HG03439 (cell line): ENCODE measurements around the gene SIK3.
"Not testable (repeated sequence)": the region's sequence is repeated elsewhere in the genome, so short reads cannot be mapped to it uniquely, and the experiment has no call there.

Experiments used
- ATAC-seq: cut with Tn5 transposase; IDR thresholded peaks from one replicate; pipeline ENCODE4 v1.9.1; 2021; ENCODE audit warnings: mild to moderate bottlenecking, moderate library complexity; ENCODE audit not compliant: unreplicated experiment

Gene SIK3

DNA sequence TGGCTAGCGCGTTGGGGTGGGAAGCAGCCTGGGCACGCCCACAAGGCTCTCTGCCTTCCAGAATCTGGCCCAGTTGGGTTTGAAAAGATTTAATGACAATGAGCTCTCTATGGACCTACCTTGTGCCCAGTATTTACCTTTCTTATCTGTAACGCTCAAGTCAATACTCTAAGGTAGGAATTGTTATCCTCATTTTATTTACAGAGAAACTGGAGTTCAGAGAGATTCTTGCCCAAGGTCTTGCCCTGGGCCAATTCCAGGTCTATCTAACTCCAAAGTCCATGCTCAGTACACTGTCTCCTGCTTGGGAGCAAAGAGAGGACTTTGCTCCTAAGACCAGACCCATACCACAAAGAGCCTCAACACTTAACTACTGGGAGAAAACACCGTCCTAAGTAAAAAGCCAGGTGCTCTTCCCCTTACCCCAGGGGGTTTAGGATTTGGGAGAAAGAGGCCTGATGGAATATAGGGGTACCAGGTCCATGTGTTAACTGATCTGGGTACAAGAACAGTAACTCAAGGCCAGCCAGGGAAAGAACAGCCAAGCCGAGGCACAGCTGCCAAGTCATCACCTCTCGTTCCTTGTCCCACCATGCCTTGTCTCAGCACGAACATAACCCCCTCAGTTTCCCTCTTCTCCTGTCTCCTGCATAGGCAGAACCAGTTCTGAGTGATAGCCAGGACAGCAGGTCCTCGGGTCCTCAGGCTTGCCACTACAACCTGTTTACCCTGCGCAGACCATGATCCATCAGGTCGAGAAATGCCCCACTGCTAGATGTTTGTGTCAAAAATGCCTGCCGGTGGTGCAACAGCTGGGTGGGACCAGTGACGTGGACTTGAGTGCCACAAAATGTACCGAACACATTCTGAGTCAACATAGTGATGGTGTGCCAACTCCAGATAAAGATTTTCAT is 289.7 kb downstream of the SIK3 start:
- no peak for ATAC-seq

DNA sequence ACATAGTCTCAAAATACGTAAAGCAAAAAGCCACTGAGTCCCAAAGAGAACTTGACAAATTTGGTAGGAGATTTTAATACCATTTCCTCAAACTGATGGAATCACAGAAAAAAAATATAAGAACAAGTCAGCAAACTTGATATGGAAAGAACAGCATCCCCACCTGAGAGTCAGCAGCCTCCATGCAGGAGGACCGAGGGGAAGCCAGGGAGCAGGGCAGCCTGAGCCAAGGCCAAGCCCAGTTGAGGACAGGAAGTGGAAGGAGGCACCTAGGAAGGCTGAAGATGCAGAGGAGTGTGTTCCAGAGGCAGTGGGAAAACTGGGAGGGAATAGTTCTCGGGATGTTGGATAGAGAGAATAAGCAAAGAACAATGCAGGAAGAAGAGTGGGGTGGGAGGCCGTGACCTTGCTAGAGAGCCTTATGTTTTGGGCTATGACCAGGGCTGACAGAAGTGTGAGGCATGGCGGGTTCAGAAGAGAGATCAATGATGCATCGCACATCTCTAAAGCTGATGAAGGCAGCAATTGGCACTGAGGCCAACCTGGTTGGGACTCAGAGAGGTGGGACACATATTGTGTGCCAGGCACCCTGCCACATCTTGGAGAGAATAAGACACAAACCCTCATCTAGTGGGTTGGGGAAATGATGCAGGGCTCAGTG is 290.5 kb downstream of the SIK3 start:
- no peak for ATAC-seq

DNA sequence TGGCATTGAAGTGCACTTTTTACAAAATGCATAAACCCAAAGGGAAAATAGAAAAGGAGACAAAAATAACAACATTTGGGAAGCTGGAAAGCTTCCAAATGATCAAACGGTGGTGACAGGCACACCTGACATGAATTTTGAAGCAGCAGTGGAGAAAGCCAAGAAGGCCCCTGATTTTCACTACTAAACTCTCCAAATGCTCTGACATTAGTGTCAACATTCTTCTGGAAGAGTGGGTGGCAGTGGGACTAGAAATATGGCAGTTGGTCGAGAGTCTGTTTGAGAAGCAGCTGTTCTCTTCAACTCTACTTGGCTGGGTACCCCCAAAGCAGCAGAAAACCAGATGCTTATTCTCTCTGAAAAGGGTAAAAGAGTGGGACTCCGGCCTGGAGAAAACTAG is 294.2 kb downstream of the SIK3 start:
- ATAC-seq, result no peak

DNA sequence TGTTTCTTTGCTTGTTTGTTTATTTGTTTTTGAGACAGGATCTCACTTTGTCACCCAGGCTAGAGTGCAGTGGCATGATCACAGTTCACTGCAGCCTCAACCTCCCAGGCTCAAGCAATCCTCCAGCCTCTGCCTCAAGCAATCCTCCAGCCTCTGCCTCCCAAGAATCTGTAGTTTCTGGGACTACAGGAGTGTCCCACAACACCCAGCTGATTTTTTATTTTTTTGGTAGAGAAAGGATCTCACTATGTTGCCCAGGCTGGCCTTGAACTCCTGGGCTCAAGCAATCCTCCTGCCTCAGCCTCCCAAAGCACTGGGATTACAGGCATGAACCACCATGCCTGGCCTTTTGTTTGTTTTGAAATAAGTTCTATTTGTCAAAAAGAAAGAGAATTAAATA is 296.6 kb downstream of the SIK3 start:
- ATAC-seq, result not testable (repeated sequence)

DNA sequence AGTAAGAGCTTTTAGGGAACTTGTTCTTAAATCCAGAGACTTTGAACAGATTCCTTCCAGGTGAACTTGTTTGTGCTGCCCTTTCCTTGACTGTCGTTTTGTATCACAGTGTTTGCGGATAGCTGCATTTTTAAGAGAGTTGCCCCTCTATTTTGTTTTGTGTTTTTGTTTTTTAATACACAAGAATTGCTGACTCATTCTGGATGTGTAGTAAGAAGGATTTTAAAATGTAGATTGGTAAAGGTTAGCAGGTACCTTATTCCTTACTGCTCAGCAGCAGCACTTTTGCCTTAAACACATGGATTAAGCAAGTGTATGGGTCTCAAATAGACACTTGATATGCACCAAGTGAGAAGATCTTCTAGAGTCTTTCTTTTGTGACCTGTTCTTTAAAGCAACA is 297.6 kb downstream of the SIK3 start:
- ATAC-seq, result no peak

DNA sequence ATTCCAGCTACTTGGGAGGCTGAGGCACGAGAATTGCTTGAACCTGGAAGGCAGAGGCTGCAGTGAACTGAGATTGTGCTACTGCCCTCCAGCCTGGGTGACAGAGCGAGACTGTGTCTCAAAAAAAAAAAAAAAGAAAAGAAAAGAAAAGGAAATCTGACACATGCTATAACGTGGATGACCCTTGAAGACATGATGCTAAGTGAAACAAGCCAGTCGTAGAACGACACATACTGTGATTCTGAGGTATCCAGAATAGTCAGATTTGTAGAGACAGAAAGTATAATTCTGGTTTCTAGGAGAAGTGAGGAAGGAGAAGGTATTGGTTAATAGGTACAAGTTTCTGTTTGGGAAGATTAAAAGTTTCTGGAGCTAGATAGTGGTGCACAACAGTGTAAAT is 299.9 kb downstream of the SIK3 start:
- no peak for ATAC-seq

DNA sequence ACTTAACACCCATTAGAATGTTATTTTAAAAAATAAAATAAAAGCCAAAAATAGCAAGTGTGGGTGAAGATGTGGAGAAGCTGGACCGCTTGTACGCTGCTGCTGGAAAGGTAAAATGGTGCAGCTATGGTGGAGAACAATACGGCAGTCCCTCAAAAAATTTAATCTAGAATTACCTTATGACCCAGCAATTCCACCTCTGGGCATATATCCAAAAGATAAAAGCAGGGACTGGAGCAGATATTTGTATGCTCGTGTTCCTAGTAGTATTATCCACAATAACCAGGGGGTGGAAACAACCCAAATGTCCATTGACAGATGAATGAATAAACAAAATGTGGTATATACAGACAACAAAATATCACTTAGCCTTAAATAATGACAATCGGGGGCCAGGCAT is 300.4 kb downstream of the SIK3 start:
- no peak for ATAC-seq

DNA sequence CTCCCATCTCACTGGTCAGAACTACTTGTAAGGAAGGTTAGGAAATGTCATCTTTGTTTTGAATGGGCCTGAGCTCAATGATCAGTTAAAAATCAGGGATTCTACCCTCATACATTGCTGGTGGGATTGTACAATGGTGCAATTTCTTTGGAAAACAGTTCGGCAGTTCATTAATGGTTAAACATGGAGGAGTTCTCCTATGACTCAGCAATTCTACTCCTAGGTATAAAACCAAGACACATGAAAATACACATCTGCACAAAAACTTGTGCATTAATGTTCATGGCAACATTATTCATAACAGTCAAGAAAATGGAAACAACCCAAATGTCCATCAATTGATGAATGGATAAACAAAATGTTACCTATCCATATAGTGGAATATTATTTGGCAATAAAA is 301.7 kb downstream of the SIK3 start:
- ATAC-seq, result no peak

DNA sequence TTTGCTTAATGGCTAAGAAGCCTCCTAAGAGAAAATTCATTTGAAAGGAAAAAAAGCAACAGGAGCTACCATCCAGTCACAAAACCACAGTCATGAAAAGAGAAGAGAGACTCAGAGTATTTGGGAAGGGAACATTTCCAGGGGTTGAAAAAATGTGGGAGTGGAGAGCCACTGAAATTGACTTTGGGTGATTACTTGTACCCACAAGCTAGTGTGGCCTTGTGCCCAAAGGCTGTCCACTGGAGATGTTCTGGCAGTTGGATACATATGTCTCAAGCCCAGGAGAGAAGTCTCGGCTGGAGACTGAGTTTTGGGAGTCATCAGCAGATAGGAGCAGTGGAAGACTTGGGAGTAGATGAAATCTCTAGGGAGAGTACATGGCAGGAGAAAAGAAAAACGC is 303.4 kb downstream of the SIK3 start:
- ATAC-seq, result no peak

DNA sequence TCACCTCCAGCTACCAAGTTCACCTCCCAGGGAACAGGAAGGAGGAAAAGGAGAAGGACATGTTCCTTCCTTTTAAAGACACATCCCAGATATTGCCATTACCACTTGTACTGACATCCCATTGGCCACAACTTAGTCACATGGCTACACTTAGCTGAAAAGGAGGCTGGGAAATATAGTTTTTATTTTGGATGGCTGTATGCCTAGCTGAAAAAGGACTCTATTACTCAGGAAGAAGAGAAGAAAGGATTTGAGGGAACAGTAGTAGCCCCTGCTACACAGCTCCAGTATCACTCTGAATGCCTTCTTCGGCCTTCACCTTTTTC is 304.5 kb downstream of the SIK3 start:
- no peak for ATAC-seq
